BE2C (cell line): ENCODE data around the gene CCDC136.

Source experiments
- DNase-seq: peaks from one replicate; pipeline ENCODE4 v3.0.0-alpha.2; 2020
- H3K27me3 ChIP-seq: fragments of 250-450 bp; sonication (Bioruptor Pico); 2 replicates; pipeline ENCODE4 v1.5.1; 2020; ENCODE audit warnings: mild to moderate bottlenecking
- H3K36me3 ChIP-seq: fragments of 250-450 bp; sonication (Bioruptor Pico); 2 replicates; pipeline ENCODE4 v1.5.1; 2020; ENCODE audit warnings: mild to moderate bottlenecking
- H3K4me1 ChIP-seq: fragments of 250-450 bp; sonication (Bioruptor Pico); 2 replicates; pipeline ENCODE4 v1.5.1; 2020
- H3K4me3 ChIP-seq: 2 replicates; pipeline ENCODE4 v1.5.1; 2011; ENCODE audit warnings: low read depth, low read length
- H3K9me3 ChIP-seq: fragments of 250-450 bp; sonication (Bioruptor Pico); 2 replicates; pipeline ENCODE4 v1.5.1; 2020
- TF ChIP-seq, protein P1 (sequence below): IDR thresholded peaks from 2 replicates; pipeline ENCODE4 v1.5.1; 2012; ENCODE audit warnings: mild to moderate bottlenecking, low read depth, low read length

The CCDC136 gene

DNA sequence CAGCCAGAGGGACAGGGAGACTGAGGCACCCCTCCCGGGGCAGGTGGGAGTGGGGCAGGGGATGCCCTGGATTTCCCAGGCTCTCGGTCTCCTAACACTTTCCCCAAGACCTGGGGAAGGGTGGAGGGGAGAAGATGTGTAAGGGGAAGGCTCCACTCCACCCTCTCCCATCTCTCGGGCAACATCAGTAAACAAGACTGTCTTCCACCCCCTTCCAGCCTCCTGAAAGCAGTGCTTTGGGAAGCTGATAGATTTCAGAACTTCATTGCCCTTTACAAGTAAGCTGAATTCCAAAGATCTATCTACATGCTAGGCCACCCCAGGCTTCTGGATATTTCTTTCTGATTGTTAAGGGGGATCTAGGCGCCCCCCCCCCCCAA is 42.2 kb downstream of the CCDC136 start:
- peaks cover 12% of the 10 kb centered on the region; the same call in 1 of the 2 replicates for H3K36me3 ChIP-seq
- H3K9me3 ChIP-seq, result no peaks in the 10 kb centered on the region
- TF ChIP-seq, protein P1, sequence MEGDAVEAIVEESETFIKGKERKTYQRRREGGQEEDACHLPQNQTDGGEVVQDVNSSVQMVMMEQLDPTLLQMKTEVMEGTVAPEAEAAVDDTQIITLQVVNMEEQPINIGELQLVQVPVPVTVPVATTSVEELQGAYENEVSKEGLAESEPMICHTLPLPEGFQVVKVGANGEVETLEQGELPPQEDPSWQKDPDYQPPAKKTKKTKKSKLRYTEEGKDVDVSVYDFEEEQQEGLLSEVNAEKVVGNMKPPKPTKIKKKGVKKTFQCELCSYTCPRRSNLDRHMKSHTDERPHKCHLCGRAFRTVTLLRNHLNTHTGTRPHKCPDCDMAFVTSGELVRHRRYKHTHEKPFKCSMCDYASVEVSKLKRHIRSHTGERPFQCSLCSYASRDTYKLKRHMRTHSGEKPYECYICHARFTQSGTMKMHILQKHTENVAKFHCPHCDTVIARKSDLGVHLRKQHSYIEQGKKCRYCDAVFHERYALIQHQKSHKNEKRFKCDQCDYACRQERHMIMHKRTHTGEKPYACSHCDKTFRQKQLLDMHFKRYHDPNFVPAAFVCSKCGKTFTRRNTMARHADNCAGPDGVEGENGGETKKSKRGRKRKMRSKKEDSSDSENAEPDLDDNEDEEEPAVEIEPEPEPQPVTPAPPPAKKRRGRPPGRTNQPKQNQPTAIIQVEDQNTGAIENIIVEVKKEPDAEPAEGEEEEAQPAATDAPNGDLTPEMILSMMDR, result no peak
- peaks cover 16% of the 10 kb centered on the region for H3K4me1 ChIP-seq
- no peak overlapping the region for H3K4me3 ChIP-seq
- H3K27me3 ChIP-seq, result no peaks in the 10 kb centered on the region
- no peak for DNase-seq

DNA sequence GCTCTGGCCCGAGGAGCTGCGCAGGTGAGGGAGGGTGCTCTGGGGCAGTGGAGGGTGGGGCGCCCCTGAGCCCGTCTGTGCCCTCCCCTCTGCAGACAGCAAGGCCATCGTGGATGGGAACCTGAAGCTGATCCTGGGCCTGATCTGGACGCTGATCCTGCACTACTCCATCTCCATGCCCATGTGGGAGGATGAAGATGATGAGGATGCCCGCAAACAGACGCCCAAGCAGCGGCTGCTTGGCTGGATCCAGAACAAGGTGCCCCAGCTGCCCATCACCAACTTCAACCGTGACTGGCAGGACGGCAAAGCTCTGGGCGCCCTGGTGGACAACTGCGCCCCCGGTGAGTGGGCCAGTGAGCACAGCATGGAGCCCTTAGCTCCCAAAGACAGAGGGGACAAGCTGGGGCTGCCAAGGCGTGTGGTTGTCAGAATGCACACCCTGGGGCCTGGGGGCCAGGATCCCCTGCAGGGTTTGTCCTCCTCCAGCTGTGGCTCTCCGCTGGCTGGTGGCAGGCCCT is 43.5 kb downstream of the CCDC136 start:
- Histone ChIP-seq H3K4me3 (no peak overlapping the region), H3K27me3 (no peaks in the 10 kb centered on the region), H3K4me1 (peaks cover 10% of the 10 kb centered on the region), H3K9me3 (no peaks in the 10 kb centered on the region), H3K36me3 (peaks cover 17% of the 10 kb centered on the region; the same call in 1 of the 2 replicates)
- TF ChIP-seq, protein P1, result no peak
- DNase-seq, result no peak

DNA sequence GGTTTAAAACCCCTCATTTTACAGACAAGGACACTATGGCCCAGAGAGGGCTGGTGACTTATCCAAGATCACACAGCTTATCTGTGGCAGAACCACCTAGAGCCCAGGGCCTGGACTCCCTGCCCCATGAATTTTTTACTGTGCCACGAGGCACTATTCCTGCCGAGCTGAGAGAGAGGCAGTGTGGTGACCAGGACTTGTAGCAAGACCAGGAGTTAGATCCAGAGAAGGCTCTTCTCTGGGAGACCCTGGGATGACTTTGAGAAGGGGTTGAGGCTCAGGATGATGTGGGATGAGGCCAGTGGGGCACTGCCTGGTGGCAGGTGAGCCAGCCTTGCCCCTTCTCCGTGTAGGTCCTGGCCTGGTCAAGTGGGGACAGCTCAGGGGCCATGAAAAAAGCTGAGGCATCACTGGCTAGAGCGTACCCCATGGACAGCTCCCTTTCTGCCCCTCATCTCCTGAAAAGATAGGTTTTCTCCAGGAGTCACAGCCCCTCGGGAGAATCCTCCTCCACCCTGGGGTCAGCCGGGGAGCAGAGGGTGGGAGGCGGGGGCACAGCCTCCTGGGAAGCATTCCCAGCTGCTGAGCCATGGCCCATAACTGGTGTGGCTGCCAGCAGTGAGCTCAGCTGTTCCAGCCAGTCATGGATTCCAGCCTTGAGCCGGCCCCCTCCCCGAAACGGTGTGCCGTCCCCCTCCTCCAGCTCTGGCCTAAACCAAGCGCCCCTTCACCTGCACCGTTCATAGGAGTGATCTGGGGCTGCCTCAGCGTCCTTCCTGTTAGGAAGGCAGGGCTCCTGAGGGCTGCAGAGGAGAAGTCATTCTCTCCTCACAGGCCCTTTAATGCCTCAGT is 44.2 kb downstream of the CCDC136 start:
- TF ChIP-seq, protein P1, result no peak
- no peaks in the 10 kb centered on the region for H3K27me3 ChIP-seq
- no peak overlapping the region for H3K4me3 ChIP-seq
- peaks cover 10% of the 10 kb centered on the region for H3K4me1 ChIP-seq
- DNase-seq, result no peak
- no peaks in the 10 kb centered on the region for H3K9me3 ChIP-seq
- H3K36me3 ChIP-seq, result peaks cover 17% of the 10 kb centered on the region; the same call in 1 of the 2 replicates

DNA sequence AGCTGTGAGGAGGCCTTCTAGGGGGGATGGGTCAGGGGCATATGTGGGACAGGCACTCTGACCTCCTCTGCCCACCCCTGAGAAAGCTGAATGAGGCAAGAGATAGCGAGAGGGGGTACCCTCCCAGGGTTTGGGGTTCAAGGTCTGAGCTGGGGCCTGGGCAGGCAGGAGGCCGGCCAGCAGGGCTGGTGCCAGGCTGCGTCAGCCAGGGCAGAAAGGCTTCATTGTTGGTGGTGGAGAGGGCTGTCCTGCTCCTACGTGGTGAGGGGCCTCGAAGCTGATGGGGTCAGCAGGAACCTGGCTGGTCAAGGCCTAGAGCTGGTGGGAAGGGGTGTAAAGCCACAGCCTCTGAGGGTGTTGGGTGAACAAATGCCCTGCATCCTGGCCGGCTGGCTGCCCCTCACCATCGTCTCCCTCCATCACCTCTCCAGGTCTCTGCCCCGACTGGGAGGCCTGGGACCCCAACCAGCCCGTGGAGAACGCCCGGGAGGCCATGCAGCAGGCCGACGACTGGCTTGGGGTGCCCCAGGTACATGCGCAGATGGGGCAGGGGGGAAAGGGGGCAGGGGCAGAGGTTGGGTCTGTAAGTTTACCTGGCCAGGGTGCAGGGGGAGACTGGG is 45.1 kb downstream of the CCDC136 start:
- Histone ChIP-seq H3K27me3 (no peaks in the 10 kb centered on the region), H3K36me3 (peaks cover 24% of the 10 kb centered on the region), H3K4me3 (no peak overlapping the region), H3K9me3 (no peaks in the 10 kb centered on the region), H3K4me1 (peaks cover 16% of the 10 kb centered on the region)
- TF ChIP-seq, protein P1, result no peak
- no peak for DNase-seq

DNA sequence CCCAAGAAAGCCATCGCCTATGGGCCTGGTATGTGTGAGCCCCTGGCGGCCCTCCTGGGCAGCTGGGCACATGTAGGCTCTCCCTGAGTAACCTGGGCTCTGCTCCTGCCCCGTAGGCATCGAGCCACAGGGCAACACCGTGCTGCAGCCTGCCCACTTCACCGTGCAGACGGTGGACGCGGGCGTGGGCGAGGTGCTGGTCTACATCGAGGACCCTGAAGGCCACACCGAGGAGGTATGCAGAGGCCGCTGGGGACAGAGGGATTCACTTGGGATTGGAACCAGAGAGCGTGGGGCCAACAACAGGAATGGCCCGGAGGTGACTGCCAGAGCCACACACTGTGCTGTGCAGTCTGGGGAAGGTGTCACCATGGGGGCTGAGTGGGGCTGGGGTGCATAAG is 45.8 kb downstream of the CCDC136 start:
- H3K27me3 ChIP-seq, result no peaks in the 10 kb centered on the region
- no peaks in the 10 kb centered on the region for H3K9me3 ChIP-seq
- H3K4me1 ChIP-seq, result peaks cover 16% of the 10 kb centered on the region
- DNase-seq, result no peak
- peaks cover 28% of the 10 kb centered on the region for H3K36me3 ChIP-seq
- no peak overlapping the region for H3K4me3 ChIP-seq
- TF ChIP-seq, protein P1, result no peak
